Neutrophil (primary cell): Measurements from ENCODE around the gene PIK3R6.

Source experiments
- H3K27ac ChIP-seq: fragments of 200-600 bp; sonication (generic); 2 replicates; pipeline ENCODE4 v1.5.1; 2016; ENCODE audit warnings: mild to moderate bottlenecking, moderate library complexity
- H3K27me3 ChIP-seq: fragments of 200-600 bp; sonication (generic); 2 replicates; pipeline ENCODE4 v1.6.0; 2016; ENCODE audit warnings: mild to moderate bottlenecking
- H3K36me3 ChIP-seq: fragments of 200-600 bp; sonication (generic); 2 replicates; pipeline ENCODE4 v1.5.1; 2017
- H3K4me1 ChIP-seq, 2 experiments: fragments of 200-600 bp in 1 of 2; sonication (generic) in 1 of 2; 1 replicate in 1 of 2; 2 replicates in 1 of 2; pipeline versions ENCODE4 v1.5.1 to v1.6.1; 2013 to 2016; ENCODE audit warnings: low read depth in 1 of 2, low read length in 1 of 2, mild to moderate bottlenecking in 1 of 2, moderate library complexity in 1 of 2; ENCODE audit not compliant: control insufficient read depth in 1 of 2, insufficient read depth in 1 of 2
- H3K4me3 ChIP-seq, 2 experiments: fragments of 200-600 bp in 1 of 2; sonication (generic) in 1 of 2; 1 replicate in 1 of 2; 2 replicates in 1 of 2; pipeline ENCODE4 v1.5.1; 2013 to 2016; ENCODE audit warnings: low read depth in 1 of 2, low read length in 1 of 2, mild to moderate bottlenecking in 1 of 2, moderate library complexity in 1 of 2
- H3K9me3 ChIP-seq: fragments of 200-600 bp; sonication (generic); 2 replicates; pipeline ENCODE4 v1.5.1; 2016
- CTCF ChIP-seq: fragments of 200-600 bp; sonication (generic); IDR thresholded peaks from 2 replicates; pipeline ENCODE4 v1.5.1; 2016; ENCODE audit warnings: antibody characterized with exemption

PIK3R6 gene

GRCh38 chr17:8755590-8756255, 111.8 kb downstream of the PIK3R6 start:
- no peak overlapping the region for H3K27ac ChIP-seq
- no peaks in the 10 kb centered on the region for H3K9me3 ChIP-seq
- no peaks in the 10 kb centered on the region for H3K4me1 ChIP-seq
- no peak for TF ChIP-seq CTCF
- no peaks in the 10 kb centered on the region for H3K36me3 ChIP-seq
- H3K4me3 ChIP-seq = no peak overlapping the region
- H3K27me3 ChIP-seq = no peaks in the 10 kb centered on the region

GRCh38 chr17:8754890-8755289, 112.6 kb downstream of the PIK3R6 start:
- Histone ChIP-seq H3K4me3 (no peak overlapping the region), H3K9me3 (no peaks in the 10 kb centered on the region), H3K27ac (no peak overlapping the region), H3K4me1 (no peaks in the 10 kb centered on the region), H3K36me3 (no peaks in the 10 kb centered on the region), H3K27me3 (no peaks in the 10 kb centered on the region)
- TF ChIP-seq CTCF = no peak

- no peaks in the 10 kb centered on the region for H3K36me3 ChIP-seq
- no peak for TF ChIP-seq CTCF
- no peaks in the 10 kb centered on the region for H3K9me3 ChIP-seq
- H3K4me1 ChIP-seq = no peaks in the 10 kb centered on the region
- no peak overlapping the region for H3K4me3 ChIP-seq
- H3K27ac ChIP-seq = no peak overlapping the region
- no peaks in the 10 kb centered on the region for H3K27me3 ChIP-seq
These were observed 113.5 kb downstream of the PIK3R6 start for GRCh38 chr17:8753976-8754440.

- no peaks in the 10 kb centered on the region for H3K36me3 ChIP-seq
- H3K27me3 ChIP-seq = no peaks in the 10 kb centered on the region
- H3K4me1 ChIP-seq = no peaks in the 10 kb centered on the region
- H3K27ac ChIP-seq = no peak overlapping the region
- H3K9me3 ChIP-seq = no peaks in the 10 kb centered on the region
- no peak overlapping the region for H3K4me3 ChIP-seq
- TF ChIP-seq CTCF = no peak
These were observed 114.1 kb downstream of the PIK3R6 start for GRCh38 chr17:8753136-8753975.
